GM12873 (cell line): ENCODE measurements around the gene MAPT.

ENCODE experiments used
- TF ChIP-seq, protein P1 (sequence below): IDR thresholded peaks from 2 replicates; pipeline ENCODE4 v1.5.1; 2012; ENCODE audit warnings: low read depth, mild to moderate bottlenecking, moderate library complexity, low read length, control low read depth; ENCODE audit not compliant: insufficient read depth; ENCODE audit errors: missing control alignments

Gene MAPT

DNA sequence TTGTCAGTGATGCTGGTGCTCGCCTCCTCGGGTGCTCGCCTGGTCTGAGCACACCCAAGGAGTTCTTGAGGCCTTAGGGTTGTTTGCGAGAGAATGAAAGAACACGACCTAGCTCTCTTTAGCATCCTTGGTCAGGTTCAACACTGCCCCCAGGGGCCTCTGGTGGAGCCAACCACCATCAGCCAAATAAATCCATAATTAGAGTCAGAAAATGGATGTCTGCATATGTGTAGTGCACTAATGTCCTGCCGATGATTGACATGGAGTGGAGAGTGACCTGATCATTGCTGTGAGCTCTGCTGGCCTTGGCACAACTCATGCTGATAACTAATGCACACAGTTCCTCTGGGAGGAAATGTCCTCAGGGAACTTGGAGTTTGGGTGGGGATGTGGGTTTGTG is 96.5 kb downstream of the MAPT start:
- TF ChIP-seq, protein P1, sequence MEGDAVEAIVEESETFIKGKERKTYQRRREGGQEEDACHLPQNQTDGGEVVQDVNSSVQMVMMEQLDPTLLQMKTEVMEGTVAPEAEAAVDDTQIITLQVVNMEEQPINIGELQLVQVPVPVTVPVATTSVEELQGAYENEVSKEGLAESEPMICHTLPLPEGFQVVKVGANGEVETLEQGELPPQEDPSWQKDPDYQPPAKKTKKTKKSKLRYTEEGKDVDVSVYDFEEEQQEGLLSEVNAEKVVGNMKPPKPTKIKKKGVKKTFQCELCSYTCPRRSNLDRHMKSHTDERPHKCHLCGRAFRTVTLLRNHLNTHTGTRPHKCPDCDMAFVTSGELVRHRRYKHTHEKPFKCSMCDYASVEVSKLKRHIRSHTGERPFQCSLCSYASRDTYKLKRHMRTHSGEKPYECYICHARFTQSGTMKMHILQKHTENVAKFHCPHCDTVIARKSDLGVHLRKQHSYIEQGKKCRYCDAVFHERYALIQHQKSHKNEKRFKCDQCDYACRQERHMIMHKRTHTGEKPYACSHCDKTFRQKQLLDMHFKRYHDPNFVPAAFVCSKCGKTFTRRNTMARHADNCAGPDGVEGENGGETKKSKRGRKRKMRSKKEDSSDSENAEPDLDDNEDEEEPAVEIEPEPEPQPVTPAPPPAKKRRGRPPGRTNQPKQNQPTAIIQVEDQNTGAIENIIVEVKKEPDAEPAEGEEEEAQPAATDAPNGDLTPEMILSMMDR = no peak

- TF ChIP-seq, protein P1 = no peak
Observed at GRCh38 chr17:45991341-45991740, 97.0 kb downstream of the MAPT start.

GRCh38 chr17:45992175-45992574 is 97.8 kb downstream of the MAPT start:
- TF ChIP-seq, protein P1 = no peak

DNA sequence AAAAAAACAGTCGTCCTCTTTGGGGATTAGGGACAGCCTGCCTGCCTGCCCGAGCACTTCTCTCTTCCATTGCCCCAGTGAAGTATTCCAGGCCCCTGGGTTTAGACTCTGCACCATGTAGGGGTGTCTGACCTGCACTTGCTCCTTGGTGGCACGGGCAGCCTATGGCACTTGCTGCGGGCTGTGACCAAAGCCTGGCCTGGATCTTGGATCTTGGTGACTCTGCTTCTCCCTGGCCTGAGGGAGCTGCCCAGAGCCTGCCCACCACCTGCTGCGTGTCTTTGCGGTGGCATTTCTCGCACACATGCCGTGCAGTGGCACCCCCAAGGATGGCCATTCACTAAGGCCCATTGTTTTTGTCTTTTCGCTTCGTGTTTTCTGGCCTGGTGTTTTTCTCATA is 98.5 kb downstream of the MAPT start:
- TF ChIP-seq, protein P1 = no peak

DNA sequence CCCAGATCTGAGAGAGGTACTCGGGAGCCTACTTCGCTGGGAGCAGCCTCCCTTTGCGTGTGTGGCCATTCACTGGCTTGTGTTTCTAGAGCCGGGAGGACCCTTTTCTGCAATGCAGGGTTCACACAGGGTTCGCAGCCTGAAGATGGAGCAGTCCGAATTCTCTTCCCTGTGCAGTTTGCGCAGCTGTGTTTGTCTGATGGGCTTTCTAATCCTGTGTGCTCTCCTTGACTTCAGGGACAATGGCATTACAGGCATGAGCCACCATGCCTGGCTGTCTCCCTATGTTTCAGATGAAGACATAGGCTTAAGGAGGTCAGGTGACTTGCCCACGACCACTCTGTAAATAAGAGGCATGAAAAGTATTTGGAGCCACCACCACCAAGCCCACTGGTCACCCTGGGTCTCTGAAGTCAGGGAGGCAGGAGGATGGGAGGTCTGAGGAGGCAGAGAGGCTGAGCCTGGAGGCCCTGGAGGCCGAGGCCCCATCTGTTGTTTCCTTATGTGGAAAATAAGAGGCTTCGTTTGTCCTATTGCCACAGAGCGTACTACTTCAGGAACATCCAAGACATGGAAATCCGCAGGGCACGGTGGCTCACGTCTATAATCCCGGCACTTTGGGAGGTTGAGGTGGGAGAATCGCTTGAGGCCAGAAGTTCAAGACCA is 99.7 kb downstream of the MAPT start:
- TF ChIP-seq, protein P1 = no peak

DNA sequence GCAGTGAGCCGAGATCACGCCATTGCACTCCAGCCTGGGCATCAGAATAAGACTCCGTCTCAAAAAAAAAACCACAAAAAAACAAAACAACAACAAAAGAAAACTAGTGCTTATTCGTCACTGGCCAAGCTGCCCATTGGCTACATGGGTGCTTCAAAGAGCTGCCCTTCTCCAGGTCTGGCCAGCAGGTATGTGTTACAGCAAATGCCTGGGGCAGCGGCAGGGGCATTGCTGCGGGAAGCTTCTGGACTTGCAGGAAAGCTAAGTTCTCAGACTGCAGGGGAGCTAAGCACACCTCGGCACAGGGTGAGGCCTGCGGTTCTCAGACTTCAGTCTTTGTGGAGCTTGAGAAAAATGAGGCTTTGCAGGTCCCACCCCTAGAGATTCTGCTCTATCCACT is 100.6 kb downstream of the MAPT start:
- TF ChIP-seq, protein P1 = no peak

GRCh38 chr17:45995627-45996270 is 101.4 kb downstream of the MAPT start:
- TF ChIP-seq, protein P1 = no peak
